Umbilical cord (tissue), 2 donors: Measurements from ENCODE around the gene CACNA1S. TPM values are rescaled to one million over a fixed set of nuclear protein-coding genes. Genes with fewer than 3 reads are reported as not detected.

ENCODE experiments used
- DNase-seq: peaks from one replicate; pipeline ENCODE4 v3.0.0-alpha.2; 2015; ENCODE audit warnings: low spot score
- total RNA-seq: library from RNA; depleted of rRNA; stranded (reverse); fragments of >200 nt; gene quantifications from one replicate; pipeline ENCODE4 v1.2.3, GENCODE V29; 2014; ENCODE audit warnings: low replicate concordance; ENCODE audit not compliant: insufficient read depth

Gene CACNA1S
- total RNA-seq, 1 donor from 2014 or later = 0.96 TPM

GRCh38 chr1:201116091-201116490 lies 3.9 kb upstream of the CACNA1S start:
- no peak for DNase-seq

DNA sequence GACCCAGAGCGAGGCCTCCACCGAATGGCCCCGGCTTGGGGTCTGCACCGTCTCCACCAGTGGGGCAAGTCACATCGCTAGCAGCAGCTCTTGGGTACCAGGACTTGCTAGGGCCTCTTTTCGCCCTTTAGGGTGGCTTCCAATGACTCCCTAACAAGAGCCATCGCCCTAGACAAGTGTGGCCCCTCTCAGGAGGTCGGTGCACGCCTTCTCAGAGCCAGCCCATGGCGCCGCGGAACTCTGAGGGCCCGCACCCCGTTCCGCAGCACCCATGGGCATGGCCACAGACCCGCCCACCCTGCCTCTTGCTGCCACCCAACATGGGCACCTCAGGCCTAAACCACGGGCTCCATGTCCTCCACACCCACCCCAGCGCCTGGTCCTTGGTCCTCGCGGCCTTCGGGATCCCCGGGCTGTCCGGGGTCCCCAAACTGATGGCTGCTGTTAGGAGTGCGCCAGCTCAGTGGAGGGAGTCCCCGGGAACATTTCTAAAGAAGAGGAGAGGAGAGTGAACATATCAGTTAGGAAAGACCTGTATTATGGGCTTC lies 3.2 kb upstream of the CACNA1S start:
- DNase-seq = no peak

DNA sequence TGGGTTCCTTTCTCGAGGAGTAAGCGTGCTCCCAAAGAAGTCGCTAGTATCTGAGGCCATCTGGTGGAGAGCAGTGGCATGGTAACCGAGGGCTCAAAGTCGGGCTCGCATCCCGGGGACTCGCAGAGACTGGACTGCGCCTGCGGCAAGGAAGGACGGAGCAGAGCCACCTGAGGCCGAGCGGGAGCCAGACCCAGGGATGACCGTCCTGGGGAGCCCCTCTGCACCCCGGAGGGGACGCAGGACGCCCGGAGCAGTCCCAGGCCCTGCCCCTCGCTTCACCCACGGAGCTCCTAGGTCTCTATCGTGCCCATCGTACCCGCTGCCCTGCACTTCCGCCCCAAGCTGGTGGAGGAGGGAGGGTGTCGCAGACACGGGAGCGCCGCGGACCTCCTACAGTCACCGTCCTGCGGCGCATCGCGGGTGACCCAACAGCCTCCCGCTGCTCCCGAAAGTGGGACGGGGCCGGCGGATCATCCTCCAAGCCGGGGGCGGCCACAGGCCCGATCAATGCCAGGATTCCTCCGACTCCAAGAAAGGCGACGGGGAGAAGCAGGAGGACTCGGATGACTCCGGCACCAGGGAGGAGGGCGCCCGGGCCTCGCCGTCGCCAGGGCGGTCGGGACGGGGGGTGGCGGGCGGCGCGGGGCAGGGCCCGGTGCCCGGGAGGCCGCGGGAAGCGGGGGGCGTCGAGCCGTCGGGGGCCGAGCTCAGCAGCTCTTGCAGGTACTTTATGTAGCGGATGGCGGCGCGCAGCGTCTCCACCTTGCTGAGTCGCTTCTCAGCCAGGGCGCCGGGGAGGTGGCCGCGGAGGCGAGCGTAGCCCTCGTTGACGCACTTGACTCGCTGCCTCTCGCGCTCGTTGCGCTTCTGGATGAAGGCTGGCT lies 2.3 kb upstream of the CACNA1S start:
- DNase-seq = peak; percentile 97

DNA sequence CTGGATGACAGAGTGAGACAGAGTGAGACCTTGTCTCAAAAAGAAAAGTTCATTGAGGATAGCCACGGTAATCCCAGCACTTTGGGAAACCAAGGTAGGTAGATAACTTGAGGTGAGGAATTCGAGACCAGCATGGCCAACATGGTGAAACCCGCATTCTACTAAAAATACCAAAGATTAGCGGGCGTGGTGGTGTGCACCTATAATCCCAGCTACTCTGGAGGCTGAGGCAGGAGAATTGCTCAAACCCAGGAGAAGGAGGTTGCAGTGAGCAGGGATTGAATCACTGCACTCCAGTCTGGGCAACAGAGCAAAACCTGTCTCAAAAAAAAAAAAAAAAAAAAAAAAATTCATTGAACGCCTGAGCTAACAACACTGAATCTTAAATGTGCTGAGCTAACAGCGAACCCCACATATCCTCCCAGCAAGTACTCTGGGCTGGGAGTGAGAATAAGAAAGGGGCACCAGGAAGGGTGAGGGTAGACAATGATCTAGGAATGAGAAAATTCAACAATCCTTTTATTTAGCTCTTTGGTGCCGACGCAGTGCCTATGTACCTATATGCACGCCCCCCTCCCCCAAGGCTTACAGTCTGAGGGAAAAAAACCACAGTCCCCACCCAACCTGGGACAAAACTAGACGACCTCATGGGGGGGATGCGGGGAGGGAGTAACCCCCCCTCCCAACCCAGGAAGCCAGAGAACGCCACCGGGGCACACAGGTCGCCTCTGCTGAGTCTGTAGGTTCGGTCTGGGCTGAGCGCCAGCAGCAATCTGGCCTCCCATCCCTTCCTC lies 1.4 kb upstream of the CACNA1S start:
- DNase-seq = no peak

GRCh38 chr1:201112926-201113325 lies 700 bp upstream of the CACNA1S start:
- no peak for DNase-seq

- no peak for DNase-seq
Measured at GRCh38 chr1:201111672-201112071, 554 bp downstream of the CACNA1S start.

GRCh38 chr1:201111156-201111555 lies 1.1 kb downstream of the CACNA1S start:
- DNase-seq = peak; percentile 32

DNA sequence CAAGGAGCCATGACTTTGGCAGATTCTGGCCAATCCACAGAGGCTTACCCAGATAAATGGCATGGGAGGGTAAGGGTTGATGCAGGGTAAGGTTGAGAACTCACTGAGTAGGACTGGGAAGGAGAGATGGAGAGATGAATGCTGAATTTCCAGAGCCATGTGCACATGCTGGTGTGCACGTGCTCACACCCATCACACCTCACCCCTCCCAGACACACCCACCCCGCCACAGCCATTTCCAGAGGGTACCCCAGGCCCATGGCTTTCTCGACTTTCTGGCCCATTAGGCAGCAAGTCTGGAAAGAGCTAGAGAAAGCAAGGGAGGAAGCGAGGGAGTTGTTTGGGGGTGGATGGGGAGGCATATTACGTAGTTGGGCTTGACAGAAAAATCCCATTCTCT lies 1.6 kb downstream of the CACNA1S start:
- DNase-seq = no peak

DNA sequence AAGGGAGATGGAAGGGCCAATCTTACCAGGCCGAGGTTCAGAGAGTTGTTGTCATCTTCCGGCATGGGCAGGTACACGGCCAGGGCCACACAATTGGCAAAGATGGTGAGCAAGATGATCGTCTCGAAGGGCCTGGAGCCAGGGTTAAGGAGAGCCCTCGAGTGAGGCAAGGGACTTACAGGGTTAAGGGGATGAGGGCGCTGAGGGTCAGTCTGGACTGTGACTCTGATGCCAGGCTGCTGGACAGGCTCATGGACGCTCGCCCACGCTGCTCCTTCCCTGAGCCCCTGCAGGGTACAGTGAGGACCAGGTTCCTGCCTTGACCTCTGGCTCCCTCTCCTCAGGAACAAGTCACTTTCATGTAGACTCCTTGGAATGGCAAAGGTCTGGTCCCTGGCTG lies 2.1 kb downstream of the CACNA1S start:
- DNase-seq = no peak

DNA sequence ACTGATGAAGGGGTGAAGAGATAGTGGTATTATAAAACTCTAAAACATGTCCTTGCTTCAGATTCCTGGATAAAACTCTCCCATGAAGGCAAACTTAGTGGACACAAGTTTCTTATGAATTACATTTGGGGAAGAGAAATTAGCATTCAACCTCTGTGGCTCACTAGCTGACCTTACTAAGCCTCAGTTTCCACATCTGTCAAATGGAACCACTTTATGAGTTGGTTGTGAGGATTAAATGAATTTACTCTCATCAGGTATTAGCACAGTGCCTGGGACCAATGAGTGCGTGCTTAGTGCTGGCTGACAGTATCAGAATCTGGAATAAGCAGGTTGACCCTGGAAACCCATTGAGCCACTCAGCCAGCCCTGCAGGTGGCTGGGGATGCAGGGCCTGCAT lies 2.6 kb downstream of the CACNA1S start:
- DNase-seq = no peak

- no peak for DNase-seq
Measured at GRCh38 chr1:201108614-201109013, 3.6 kb downstream of the CACNA1S start.

- no peak for DNase-seq
Measured at GRCh38 chr1:201105688-201106087, 6.5 kb downstream of the CACNA1S start.

GRCh38 chr1:201104141-201104540 lies 8.1 kb downstream of the CACNA1S start:
- DNase-seq = no peak

- no peak for DNase-seq
Measured at GRCh38 chr1:201103666-201104065, 8.6 kb downstream of the CACNA1S start.

DNA sequence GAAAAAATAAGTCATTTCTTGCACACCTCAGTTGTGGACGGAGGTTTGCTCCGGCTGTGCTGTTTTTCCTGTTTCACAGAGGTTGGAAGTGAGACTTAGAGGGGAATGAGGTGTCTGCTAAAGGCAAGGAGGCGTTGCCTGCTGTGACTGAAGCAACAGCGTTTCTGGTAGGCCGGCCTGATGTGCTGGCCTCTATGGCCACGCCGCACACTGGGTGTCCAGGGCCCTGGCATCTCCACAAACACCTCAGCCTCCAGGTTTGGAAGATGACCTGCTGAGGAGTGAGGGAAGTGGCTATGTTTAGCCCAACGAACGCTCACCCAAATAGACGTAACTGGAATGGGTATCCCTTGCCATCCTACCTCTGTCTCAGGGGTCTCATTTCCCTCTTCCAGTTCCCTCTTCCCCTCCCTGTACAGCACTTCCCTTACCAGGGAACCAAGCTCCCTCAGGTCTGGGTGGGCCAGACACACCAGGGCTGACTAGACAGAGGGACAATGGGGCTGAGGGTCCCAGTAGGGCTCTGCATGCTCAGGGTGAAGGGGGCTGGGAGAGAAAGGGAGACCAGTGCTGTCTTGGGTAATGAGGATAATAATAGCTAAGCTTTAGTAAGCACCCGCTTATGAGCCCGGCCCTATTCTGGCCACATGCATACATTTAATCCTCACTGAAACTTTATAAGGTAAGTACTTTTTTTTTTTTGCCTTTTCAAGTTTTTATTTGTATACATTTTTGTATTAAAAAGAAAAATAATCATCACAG lies 11.9 kb downstream of the CACNA1S start:
- no peak for DNase-seq

GRCh38 chr1:201098992-201099677 lies 13.1 kb downstream of the CACNA1S start:
- peak; percentile 76 for DNase-seq

GRCh38 chr1:201096977-201097856 lies 15.0 kb downstream of the CACNA1S start:
- no peak for DNase-seq

DNA sequence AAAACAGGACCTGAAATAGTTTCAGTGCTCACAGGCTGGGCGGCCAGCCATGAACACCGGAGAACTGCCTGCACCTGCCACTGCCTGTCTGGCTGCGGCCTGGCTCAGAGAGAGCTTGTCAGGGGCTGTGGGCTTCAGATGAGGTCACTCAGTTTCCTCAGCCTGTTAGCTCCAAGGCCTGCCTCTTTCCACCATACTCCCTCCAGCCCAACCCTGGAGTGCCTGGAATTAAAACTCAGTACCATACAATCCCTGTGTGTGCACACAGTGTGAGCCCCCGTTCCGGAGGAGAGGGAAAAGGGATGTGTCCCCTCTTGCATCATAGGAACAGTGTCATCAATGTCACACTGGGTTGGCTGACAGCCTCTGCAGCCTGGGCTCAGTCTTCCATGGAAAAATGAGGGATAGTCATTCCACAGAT lies 16.2 kb downstream of the CACNA1S start:
- DNase-seq = no peak

DNA sequence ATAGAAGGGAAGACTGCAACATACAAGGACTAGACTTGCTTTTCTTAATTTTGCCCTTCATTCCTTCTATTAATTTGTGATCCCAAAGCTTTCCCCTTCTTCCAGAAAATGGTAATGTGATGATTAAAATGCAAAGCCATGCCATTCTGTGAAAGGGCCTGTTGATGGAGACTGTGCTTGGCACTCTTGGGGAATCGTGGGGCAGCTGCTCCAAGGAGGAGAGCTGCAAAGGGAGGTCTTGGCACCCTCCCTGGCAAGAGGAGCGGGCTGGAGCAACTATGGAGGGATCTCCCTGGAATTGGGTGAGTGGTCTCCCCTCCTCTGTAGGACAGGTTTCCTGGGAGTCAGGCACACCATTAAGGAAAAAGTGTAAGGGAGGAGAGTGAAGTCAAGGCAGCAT lies 16.6 kb downstream of the CACNA1S start:
- no peak for DNase-seq

DNA sequence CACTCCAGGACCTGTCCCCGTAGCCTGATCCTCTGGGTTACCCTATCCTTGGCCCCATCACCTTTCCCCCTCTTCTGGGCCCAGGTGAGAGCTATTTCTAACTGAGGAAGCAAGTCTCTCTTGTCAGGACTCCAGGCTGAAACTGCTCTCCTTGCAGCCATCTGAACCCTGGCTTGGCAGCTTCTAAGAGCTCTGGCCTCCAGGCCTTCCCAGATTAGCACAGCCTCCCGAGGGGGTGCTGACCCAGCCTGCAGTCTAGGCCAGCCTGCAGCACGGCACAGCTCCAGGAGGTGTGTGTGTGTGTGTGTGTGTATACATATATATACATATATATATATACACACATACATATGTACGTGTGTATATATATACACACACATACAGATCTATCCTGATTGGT lies 17.4 kb downstream of the CACNA1S start:
- DNase-seq = peak; percentile 29
